Mesothelial cell of epicardium (in vitro differentiated cells): ENCODE data around the gene FAM167B. TPM values are rescaled to one million over a fixed set of nuclear protein-coding genes. Genes with fewer than 3 reads are reported as not detected.
A peak's percentile ranks its signal among the peaks of the same experiment; 100 is the strongest.

Experiments used
- DNase-seq, 2 experiments: peaks; one replicate each; pipeline ENCODE4 v3.0.0; 2021; ENCODE audit warnings: low spot score in 2 of 2; ENCODE audit not compliant: unreplicated experiment in 2 of 2
- H3K27ac Mint-ChIP-seq: 2 replicates; pipeline ENCODE4 v1.8.0; 2021; ENCODE audit warnings: mixed read lengths
- H3K27me3 Mint-ChIP-seq: 2 replicates; pipeline ENCODE4 v1.8.0; 2021; ENCODE audit warnings: low read depth, mixed read lengths
- H3K36me3 Mint-ChIP-seq: 2 replicates; pipeline ENCODE4 v1.8.0; 2021; ENCODE audit warnings: mixed read lengths
- H3K4me1 Mint-ChIP-seq: 2 replicates; pipeline ENCODE4 v1.8.0; 2021; ENCODE audit warnings: mixed read lengths
- H3K4me3 Mint-ChIP-seq: 2 replicates; pipeline ENCODE4 v1.8.0; 2021; ENCODE audit warnings: mild to moderate bottlenecking, moderate library complexity, mixed read lengths
- H3K9me3 Mint-ChIP-seq: 2 replicates; pipeline ENCODE4 v1.8.0; 2021; ENCODE audit warnings: mixed read lengths
- total RNA-seq: library from RNA; stranded (reverse); gene quantifications from 3 replicates; pipeline ENCODE4 v1.2.1, GENCODE V29; 2021
- TF ChIP-seq, protein P1 (sequence below): fragments of 200-600 bp; sonication (generic); IDR thresholded peaks from one replicate; pipeline ENCODE4 v1.5.0; 2021; ENCODE audit warnings: antibody characterized with exemption; ENCODE audit not compliant: unreplicated experiment

The FAM167B gene
- total RNA-seq, 1 donor from 2014 or later: 1.8 TPM

DNA sequence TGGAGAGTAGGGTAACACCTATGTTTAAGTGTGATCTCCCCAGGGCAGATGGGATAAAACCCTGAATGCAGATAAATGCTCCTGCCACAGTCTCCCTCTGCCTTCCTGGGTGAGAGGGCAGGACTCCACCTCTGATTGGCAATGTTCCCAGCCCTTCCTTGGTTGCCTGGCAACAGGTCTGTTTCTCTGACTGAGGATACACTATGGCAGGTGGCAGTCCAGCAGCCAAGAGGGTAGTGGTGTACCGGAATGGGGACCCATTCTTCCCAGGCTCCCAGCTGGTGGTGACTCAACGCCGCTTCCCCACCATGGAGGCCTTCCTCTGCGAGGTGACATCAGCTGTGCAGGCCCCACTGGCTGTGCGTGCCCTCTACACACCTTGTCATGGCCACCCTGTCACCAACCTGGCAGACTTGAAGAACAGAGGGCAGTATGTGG lies 38.1 kb upstream of the FAM167B start, which contains the start of gene DCDC2B:
Gene DCDC2B, plus strand, starts transcription at position 199 of the 438 bp plus-strand sequence. Its CDS starts 5 bp downstream, at position 204.
- Mint-ChIP-seq H3K36me3 (no peaks in the 10 kb centered on the region), H3K9me3 (no peaks in the 10 kb centered on the region), H3K27ac (no peak within 1 kb of the TSS), H3K4me3 (no peak within 1 kb of the TSS), H3K27me3 (no peaks in the 10 kb centered on the region), H3K4me1 (peaks cover 14% of the 10 kb centered on the region)
- DNase-seq: no peak
- TF ChIP-seq, protein P1, sequence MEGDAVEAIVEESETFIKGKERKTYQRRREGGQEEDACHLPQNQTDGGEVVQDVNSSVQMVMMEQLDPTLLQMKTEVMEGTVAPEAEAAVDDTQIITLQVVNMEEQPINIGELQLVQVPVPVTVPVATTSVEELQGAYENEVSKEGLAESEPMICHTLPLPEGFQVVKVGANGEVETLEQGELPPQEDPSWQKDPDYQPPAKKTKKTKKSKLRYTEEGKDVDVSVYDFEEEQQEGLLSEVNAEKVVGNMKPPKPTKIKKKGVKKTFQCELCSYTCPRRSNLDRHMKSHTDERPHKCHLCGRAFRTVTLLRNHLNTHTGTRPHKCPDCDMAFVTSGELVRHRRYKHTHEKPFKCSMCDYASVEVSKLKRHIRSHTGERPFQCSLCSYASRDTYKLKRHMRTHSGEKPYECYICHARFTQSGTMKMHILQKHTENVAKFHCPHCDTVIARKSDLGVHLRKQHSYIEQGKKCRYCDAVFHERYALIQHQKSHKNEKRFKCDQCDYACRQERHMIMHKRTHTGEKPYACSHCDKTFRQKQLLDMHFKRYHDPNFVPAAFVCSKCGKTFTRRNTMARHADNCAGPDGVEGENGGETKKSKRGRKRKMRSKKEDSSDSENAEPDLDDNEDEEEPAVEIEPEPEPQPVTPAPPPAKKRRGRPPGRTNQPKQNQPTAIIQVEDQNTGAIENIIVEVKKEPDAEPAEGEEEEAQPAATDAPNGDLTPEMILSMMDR: no peak

DNA sequence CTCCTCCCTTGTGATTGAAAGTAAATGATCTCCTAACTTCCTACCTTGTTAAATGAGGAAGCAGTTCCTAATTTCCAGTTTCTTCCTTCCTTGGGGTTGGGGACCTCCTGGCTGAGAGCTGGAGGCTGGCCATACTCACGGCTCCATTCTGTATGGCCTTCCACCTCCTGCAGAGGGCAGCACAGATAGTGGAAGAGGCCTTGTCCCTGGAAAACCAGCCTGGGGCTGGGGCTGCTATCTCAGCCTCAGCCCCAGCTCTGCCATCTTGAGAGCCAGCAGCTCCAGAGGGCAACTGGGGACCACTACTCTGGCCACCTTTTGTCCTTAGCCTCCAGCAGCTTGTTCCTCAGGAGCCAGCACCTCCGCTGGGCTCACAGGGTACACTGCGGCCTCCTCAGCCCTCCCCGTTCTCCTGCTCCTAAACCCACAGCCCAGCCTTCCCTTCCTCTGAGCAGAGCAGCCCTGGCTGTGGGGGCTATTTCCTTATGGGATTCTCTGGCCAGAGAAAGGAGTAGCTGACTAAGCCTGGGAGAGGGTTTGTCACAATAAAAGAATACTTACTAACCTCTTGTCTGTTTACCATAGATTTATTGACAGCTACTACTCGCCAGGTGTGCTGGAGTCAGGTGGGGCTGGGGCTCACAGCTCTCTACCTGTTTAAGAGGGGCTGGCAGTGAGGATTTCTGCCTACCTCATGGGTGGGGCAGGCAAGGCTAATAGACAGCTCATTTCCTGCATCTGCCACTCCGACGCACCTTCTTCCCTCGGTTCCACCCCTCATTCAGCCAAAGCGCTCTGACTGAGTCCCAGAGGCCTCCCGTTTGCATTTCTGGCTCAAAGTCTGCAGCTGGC lies 31.2 kb upstream of the FAM167B start:
- H3K36me3 Mint-ChIP-seq: no peaks in the 10 kb centered on the region
- H3K4me3 Mint-ChIP-seq: no peak overlapping the region
- no peaks in the 10 kb centered on the region for H3K27me3 Mint-ChIP-seq
- TF ChIP-seq, protein P1: peak; percentile 45
- H3K9me3 Mint-ChIP-seq: no peaks in the 10 kb centered on the region
- peak in 1 of 2 experiments; percentile 62 for DNase-seq
- H3K27ac Mint-ChIP-seq: no peak overlapping the region
- peaks cover 5% of the 10 kb centered on the region for H3K4me1 Mint-ChIP-seq

DNA sequence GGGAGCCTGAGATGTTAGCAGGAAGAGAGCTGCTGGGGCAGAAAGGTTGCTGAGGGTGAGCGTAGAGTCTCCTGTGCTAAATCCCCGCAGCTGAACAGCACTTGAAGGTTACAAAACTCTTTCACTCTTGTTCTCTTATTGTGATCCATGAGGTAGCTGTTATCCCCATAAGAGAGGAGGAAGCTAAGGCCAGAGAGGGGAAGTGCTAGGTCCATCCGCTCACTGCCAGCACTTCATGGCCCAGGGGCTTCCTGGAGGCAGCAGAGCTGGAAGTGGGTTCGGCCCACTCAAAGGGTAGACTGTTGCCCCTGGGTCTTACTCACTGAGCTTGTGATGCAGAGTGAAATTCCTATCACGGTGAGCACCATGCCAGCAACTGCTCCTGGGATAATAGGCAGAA lies 30.5 kb upstream of the FAM167B start:
- H3K4me1 Mint-ChIP-seq: peaks cover 12% of the 10 kb centered on the region
- no peak overlapping the region for H3K27ac Mint-ChIP-seq

DNA sequence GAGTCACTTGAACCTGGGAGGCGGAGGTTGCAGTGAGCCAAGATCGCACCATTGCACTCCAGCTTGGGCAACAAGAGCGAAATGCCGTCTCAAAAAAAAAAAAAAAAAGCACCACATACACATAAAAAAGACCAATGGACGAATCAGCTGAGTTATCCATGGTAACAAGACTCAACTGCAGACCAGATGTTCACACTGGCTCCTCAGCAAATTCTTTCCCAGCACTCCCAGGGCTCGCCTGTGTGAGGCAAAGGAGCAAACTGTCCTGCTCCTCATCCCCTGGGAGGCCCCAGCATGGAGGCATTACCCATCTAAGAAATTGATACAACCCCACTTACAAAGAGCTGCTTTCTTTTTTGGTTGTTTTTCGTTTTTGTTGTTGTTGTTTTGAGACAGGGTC lies 28.0 kb upstream of the FAM167B start:
- TF ChIP-seq, protein P1: no peak
- Mint-ChIP-seq H3K27ac (no peak overlapping the region), H3K36me3 (peaks cover 2% of the 10 kb centered on the region), H3K4me1 (peaks cover 24% of the 10 kb centered on the region), H3K27me3 (no peaks in the 10 kb centered on the region), H3K4me3 (no peak overlapping the region), H3K9me3 (no peaks in the 10 kb centered on the region)
- DNase-seq: no peak

More for the DNA sequence above, 30.5 kb upstream of the FAM167B start:
- DNase-seq: no peak
- TF ChIP-seq, protein P1: no peak
- H3K27me3 Mint-ChIP-seq: no peaks in the 10 kb centered on the region
- no peaks in the 10 kb centered on the region for H3K9me3 Mint-ChIP-seq
- H3K4me3 Mint-ChIP-seq: no peak overlapping the region
- H3K36me3 Mint-ChIP-seq: no peaks in the 10 kb centered on the region

DNA sequence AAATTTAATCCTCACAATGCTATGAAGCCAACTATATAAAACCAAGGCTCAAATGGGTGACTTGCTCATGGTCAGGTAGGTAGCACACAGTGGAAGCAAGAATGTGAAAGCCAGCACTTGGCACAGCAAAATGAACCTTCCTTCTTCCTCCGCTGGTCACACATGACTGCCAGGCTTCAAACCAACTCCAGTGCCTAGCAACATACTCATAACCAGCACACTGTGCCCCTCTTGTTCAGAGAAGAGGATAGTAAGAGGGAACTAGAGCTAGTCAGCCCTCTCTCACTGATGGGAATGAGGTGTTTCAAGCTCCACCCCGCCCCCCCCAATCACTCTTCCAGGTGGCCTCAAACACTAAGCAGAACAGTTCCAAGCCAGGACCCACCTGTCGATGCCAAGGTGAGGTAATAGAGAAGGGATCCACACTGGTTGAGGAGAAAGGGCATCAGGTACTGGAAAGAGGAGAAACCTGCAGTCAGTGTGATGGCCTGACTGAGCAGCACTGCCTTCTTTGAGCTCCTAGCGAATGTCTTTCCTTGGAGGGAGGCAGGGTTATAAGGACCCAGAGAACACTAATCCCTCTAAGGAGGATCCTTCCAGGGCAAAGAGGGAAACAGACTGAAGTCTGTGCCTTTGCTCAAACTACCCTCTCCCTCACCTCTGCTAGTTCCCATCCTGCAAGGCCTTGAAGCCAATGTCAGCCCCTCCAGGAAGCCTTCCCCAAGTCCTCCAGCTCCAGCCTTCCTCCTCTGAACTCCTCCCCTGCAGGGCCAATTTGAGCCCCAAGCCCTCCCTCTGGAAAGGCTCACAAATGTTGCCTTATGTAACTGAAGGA lies 26.1 kb upstream of the FAM167B start:
- H3K27me3 Mint-ChIP-seq: no peaks in the 10 kb centered on the region
- peak overlapping the region; percentile 98 for H3K27ac Mint-ChIP-seq
- TF ChIP-seq, protein P1: no peak
- no peak for DNase-seq
- no peaks in the 10 kb centered on the region for H3K9me3 Mint-ChIP-seq
- H3K4me3 Mint-ChIP-seq: peak overlapping the region; percentile 98
- H3K4me1 Mint-ChIP-seq: peaks cover 25% of the 10 kb centered on the region
- peaks cover 11% of the 10 kb centered on the region for H3K36me3 Mint-ChIP-seq
